NT2/D1 (cell line): Measurements from ENCODE around the gene SPAM1.

Source experiments
- YY1 ChIP-seq: IDR thresholded peaks from 2 replicates; pipeline ENCODE4 v1.6.1; 2011; ENCODE audit not compliant: insufficient read length, insufficient read depth
- ZNF274 ChIP-seq: IDR thresholded peaks from 2 replicates; pipeline ENCODE4 v1.6.1; 2011; ENCODE audit warnings: mild to moderate bottlenecking, low read depth, low read length

DNA sequence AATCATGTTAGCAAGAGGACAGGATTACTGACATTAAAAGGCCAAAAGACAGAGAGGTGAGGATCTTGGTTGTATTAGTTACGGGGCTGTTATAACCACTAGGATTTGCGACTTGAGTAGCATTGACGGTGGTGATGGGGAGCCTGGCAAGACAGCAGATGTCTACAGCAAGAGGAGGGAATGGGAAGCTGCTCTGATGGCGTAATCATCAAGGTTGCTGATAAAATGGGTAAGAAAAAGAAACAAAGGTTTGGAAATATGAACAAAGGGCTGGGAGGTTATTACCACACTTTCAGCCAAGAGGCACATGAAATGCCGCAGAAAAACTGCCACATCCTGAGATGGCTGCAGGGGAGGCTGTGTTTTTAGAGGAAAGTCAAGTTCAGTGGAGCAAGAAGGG, 73.9 kb downstream of the SPAM1 start:
- no peak for TF ChIP-seq YY1
- no peak for TF ChIP-seq ZNF274
